Keratinocyte (primary cell): ENCODE data around the gene HYAL1. TPM values are rescaled to one million over a fixed set of nuclear protein-coding genes. Genes with fewer than 3 reads are reported as not detected.

Experiments used
- DNase-seq: peaks from one replicate; pipeline ENCODE4 v3.0.0-alpha.2; 2011; ENCODE audit warnings: low read depth, missing footprints, low spot score
- FAIRE-seq: peaks from 2 replicates; lab custom pipeline; 2011; peaks lifted over from hg19 to GRCh38; lab: Jason Lieb, UNC
- H2AFZ ChIP-seq: 2 replicates; pipeline ENCODE4 v1.6.0; 2012; ENCODE audit warnings: low read length, control low read depth, inconsistent platforms; ENCODE audit not compliant: control insufficient read depth
- H3K27ac ChIP-seq: 2 replicates; pipeline ENCODE4 v1.5.1; 2011; ENCODE audit warnings: low read length; ENCODE audit not compliant: control insufficient read depth, insufficient read depth
- H3K27me3 ChIP-seq: 3 replicates; pipeline ENCODE4 v1.6.0; 2011; ENCODE audit warnings: low read length; ENCODE audit not compliant: control insufficient read depth, insufficient read depth; ENCODE audit errors: extremely low read depth
- H3K36me3 ChIP-seq, 2 experiments: 2 replicates in 1 of 2; 3 replicates in 1 of 2; pipeline ENCODE4 v1.5.1; 2011; ENCODE audit warnings: low read length in 2 of 2, mild to moderate bottlenecking in 1 of 2; ENCODE audit not compliant: control insufficient read depth in 2 of 2, insufficient read depth in 2 of 2; ENCODE audit errors: extremely low read depth in 1 of 2
- H3K4me1 ChIP-seq: 3 replicates; pipeline ENCODE4 v1.5.1; 2011; ENCODE audit warnings: low read length; ENCODE audit not compliant: control insufficient read depth, insufficient read depth; ENCODE audit errors: extremely low read depth
- H3K4me2 ChIP-seq: 3 replicates; pipeline ENCODE4 v1.6.0; 2011; ENCODE audit warnings: low read depth, low read length; ENCODE audit not compliant: control insufficient read depth, insufficient read depth; ENCODE audit errors: extremely low read depth
- H3K4me3 ChIP-seq, 3 experiments: fragments of 200-600 bp in 1 of 3; sonication (generic) in 1 of 3; 2 replicates in 2 of 3; 3 replicates in 1 of 3; pipeline ENCODE4 v1.5.1; 2011 to 2016; ENCODE audit warnings: low read length in 3 of 3, mild to moderate bottlenecking in 3 of 3, control low read depth in 2 of 3, inconsistent platforms in 1 of 3, low read depth in 1 of 3, mixed read lengths in 1 of 3, mixed run types in 1 of 3, moderate library complexity in 1 of 3; ENCODE audit not compliant: control insufficient read depth in 2 of 3, insufficient read depth in 2 of 3; ENCODE audit errors: extremely low read depth in 1 of 3
- H3K79me2 ChIP-seq: 2 replicates; pipeline ENCODE4 v1.6.0; 2012; ENCODE audit warnings: low read length; ENCODE audit not compliant: control insufficient read depth, insufficient read depth
- H3K9ac ChIP-seq: 3 replicates; pipeline ENCODE4 v1.6.0; 2011; ENCODE audit warnings: low read length; ENCODE audit not compliant: control insufficient read depth, insufficient read depth; ENCODE audit errors: extremely low read depth
- H3K9me1 ChIP-seq: 3 replicates; pipeline ENCODE4 v1.6.0; 2011; ENCODE audit warnings: low read length; ENCODE audit not compliant: control insufficient read depth, insufficient read depth; ENCODE audit errors: extremely low read depth
- H3K9me3 ChIP-seq: 2 replicates; pipeline ENCODE4 v1.5.1; 2012; ENCODE audit warnings: low read depth, low read length; ENCODE audit not compliant: control insufficient read depth
- H4K20me1 ChIP-seq: 3 replicates; pipeline ENCODE4 v1.6.0; 2011; ENCODE audit warnings: low read length; ENCODE audit not compliant: control insufficient read depth, insufficient read depth; ENCODE audit errors: extremely low read depth
- CTCF ChIP-seq, 3 experiments: IDR thresholded peaks in 1 of 3; conservative IDR thresholded peaks in 1 of 3; optimal IDR thresholded peaks in 1 of 3; 2 replicates in 2 of 3; 3 replicates in 1 of 3; pipeline versions ENCODE3 to v1.5.1; 2011; ENCODE audit warnings: low read length in 3 of 3, mild to moderate bottlenecking in 3 of 3, moderate library complexity in 2 of 3, control low read depth in 1 of 3, inconsistent platforms in 1 of 3; ENCODE audit not compliant: insufficient read depth in 2 of 3; ENCODE audit errors: extremely low read depth in 1 of 3
- EZH2 ChIP-seq: IDR thresholded peaks from one replicate; pipeline ENCODE4 v1.6.1; 2012; ENCODE audit warnings: inconsistent platforms, mild to moderate bottlenecking, low read length, moderate library complexity
- dilution Hi-C: fragments of 300-500 bp; cut with MboI; formaldehyde crosslinking; loops from one replicate; pipeline ENCODE4 v1.7.0; 2020; ENCODE audit warnings: low sequenced_read_pairs; ENCODE audit not compliant: extremely low pct_ligation_motif_present
- polyA plus RNA-seq, 5 experiments: library from polyadenylated mRNA; depleted of rRNA in 3 of 5; stranded (reverse) in 3 of 5; stranded (forward) in 1 of 5; unstranded in 1 of 5; fragments of >200 nt; gene quantifications; 1 replicate in 1 of 5; 2 replicates in 3 of 5; 3 replicates in 1 of 5; pipeline versions ENCODE4 v1.2.1 to v1.2.3, GENCODE V29; 2011 to 2012; ENCODE audit warnings: missing spikeins in 2 of 5, low read depth in 1 of 5, low replicate concordance in 1 of 5

The HYAL1 gene
- polyA plus RNA-seq, 1 donor (not counting 4 experiments of a cell fraction or from before 2014, with no cell fraction given) = 13.9 TPM

GRCh38 chr3:50342813-50343633, 39.6 kb upstream of the HYAL1 start:
- no peak overlapping the region for H3K27ac ChIP-seq
- H3K9me3 ChIP-seq = no peaks in the 10 kb centered on the region
- H3K27me3 ChIP-seq = no peaks in the 10 kb centered on the region
- DNase-seq = no peak
- peak in 1 of 3 experiments; percentile 5 for TF ChIP-seq CTCF (optimal IDR thresholded peaks at IDR 0.05 in 1 of 3, IDR thresholded peaks at IDR 0.05 in 1 of 3, conservative IDR thresholded peaks at IDR 0.05 in 1 of 3; ENCODE audit: extremely low read depth in 1 of 3, insufficient read depth in 2 of 3, low read length in 3 of 3)
- no peak for TF ChIP-seq EZH2
- FAIRE-seq = no peak
- dilution Hi-C loops = no loop called here
- peaks cover 31% of the 10 kb centered on the region for H3K4me1 ChIP-seq
- no peaks in the 10 kb centered on the region for H3K9me1 ChIP-seq
- H3K9ac ChIP-seq = no peak overlapping the region
- no peak overlapping the region for H3K4me2 ChIP-seq
- H3K4me3 ChIP-seq = no peak overlapping the region
- no peak overlapping the region for H2AFZ ChIP-seq
- H3K36me3 ChIP-seq = peaks cover 4 to 8% of the 10 kb centered on the region in 2 experiments
- H3K79me2 ChIP-seq = peaks cover 6% of the 10 kb centered on the region
- H4K20me1 ChIP-seq = no peaks in the 10 kb centered on the region

GRCh38 chr3:50341996-50342650, 38.7 kb upstream of the HYAL1 start:
- no peaks in the 10 kb centered on the region for H3K9me1 ChIP-seq
- H3K27me3 ChIP-seq = no peaks in the 10 kb centered on the region
- no peak for DNase-seq
- H3K4me1 ChIP-seq = peaks cover 36% of the 10 kb centered on the region
- H3K79me2 ChIP-seq = peaks cover 6% of the 10 kb centered on the region
- no peak for FAIRE-seq
- H3K27ac ChIP-seq = no peak overlapping the region
- no peaks in the 10 kb centered on the region for H3K36me3 ChIP-seq
- no peaks in the 10 kb centered on the region for H4K20me1 ChIP-seq
- TF ChIP-seq CTCF (optimal IDR thresholded peaks at IDR 0.05 in 1 of 3, IDR thresholded peaks at IDR 0.05 in 1 of 3, conservative IDR thresholded peaks at IDR 0.05 in 1 of 3; ENCODE audit: extremely low read depth in 1 of 3, insufficient read depth in 2 of 3, low read length in 3 of 3) = no peak
- no peak for TF ChIP-seq EZH2
- no peak overlapping the region for H3K9ac ChIP-seq
- dilution Hi-C loops = no loop called here
- H3K9me3 ChIP-seq = no peaks in the 10 kb centered on the region
- H3K4me3 ChIP-seq = no peak overlapping the region
- no peak overlapping the region for H2AFZ ChIP-seq
- H3K4me2 ChIP-seq = no peak overlapping the region
